ENCODE measurements around the gene SMYD3. TPM values are rescaled to one million over a fixed set of nuclear protein-coding genes. Genes with fewer than 3 reads are reported as not detected.

Gene SMYD3
- total RNA-seq, 1 donor, result 171 TPM

- Histone ChIP-seq H3K4me3 (ENCODE audit: insufficient read depth, low read length) (no peak overlapping the region), H4K20me1 (ENCODE audit: insufficient read depth, low read length) (no peaks in the 10 kb centered on the region), H3K27me3 (ENCODE audit: insufficient read depth, low read length) (no peaks in the 10 kb centered on the region), H3K27ac (ENCODE audit: low read depth, low read length) (no peak overlapping the region), H3K9me3 (ENCODE audit: low read depth, low read length) (no peaks in the 10 kb centered on the region), H3K36me3 (ENCODE audit: insufficient read depth, low read length) (no peaks in the 10 kb centered on the region), H3K4me1 (ENCODE audit: insufficient read depth, low read length) (peaks cover 12% of the 10 kb centered on the region), H2AFZ (ENCODE audit: low read length) (no peak overlapping the region), H3K4me2 (ENCODE audit: insufficient read depth, low read length) (no peak overlapping the region), H3K79me2 (ENCODE audit: insufficient read depth, low read length) (no peaks in the 10 kb centered on the region)
- no peak for TF ChIP-seq CTCF (IDR thresholded peaks at IDR 0.05; ENCODE audit: extremely low read depth, low read depth, low read length)
- DNase-seq (ENCODE audit: insufficient read length, low spot score, missing footprints), result no peak
Measured at GRCh38 chr1:246147524-246148461, 359.3 kb downstream of the SMYD3 start.

- H4K20me1 ChIP-seq (ENCODE audit: insufficient read depth, low read length), result no peaks in the 10 kb centered on the region
- no peak for TF ChIP-seq CTCF (IDR thresholded peaks at IDR 0.05; ENCODE audit: extremely low read depth, low read depth, low read length)
- no peak overlapping the region for H2AFZ ChIP-seq (ENCODE audit: low read length)
- H3K9me3 ChIP-seq (ENCODE audit: low read depth, low read length), result no peaks in the 10 kb centered on the region
- H3K4me1 ChIP-seq (ENCODE audit: insufficient read depth, low read length), result peaks cover 14% of the 10 kb centered on the region
- DNase-seq (ENCODE audit: insufficient read length, low spot score, missing footprints), result no peak
- H3K4me2 ChIP-seq (ENCODE audit: insufficient read depth, low read length), result no peak overlapping the region
- H3K79me2 ChIP-seq (ENCODE audit: insufficient read depth, low read length), result no peaks in the 10 kb centered on the region
- H3K4me3 ChIP-seq (ENCODE audit: insufficient read depth, low read length), result no peak overlapping the region
- H3K36me3 ChIP-seq (ENCODE audit: insufficient read depth, low read length), result no peaks in the 10 kb centered on the region
- no peaks in the 10 kb centered on the region for H3K27me3 ChIP-seq (ENCODE audit: insufficient read depth, low read length)
- no peak overlapping the region for H3K27ac ChIP-seq (ENCODE audit: low read depth, low read length)
Measured at GRCh38 chr1:246146804-246147523, 360.1 kb downstream of the SMYD3 start.

GRCh38 chr1:246145900-246146299 lies 361.2 kb downstream of the SMYD3 start:
- Histone ChIP-seq H3K36me3 (ENCODE audit: insufficient read depth, low read length) (no peaks in the 10 kb centered on the region), H3K4me3 (ENCODE audit: insufficient read depth, low read length) (no peak overlapping the region), H3K4me1 (ENCODE audit: insufficient read depth, low read length) (peaks cover 20% of the 10 kb centered on the region), H3K79me2 (ENCODE audit: insufficient read depth, low read length) (no peaks in the 10 kb centered on the region), H3K27ac (ENCODE audit: low read depth, low read length) (no peak overlapping the region), H4K20me1 (ENCODE audit: insufficient read depth, low read length) (no peaks in the 10 kb centered on the region), H3K9me3 (ENCODE audit: low read depth, low read length) (no peaks in the 10 kb centered on the region), H2AFZ (ENCODE audit: low read length) (no peak overlapping the region), H3K4me2 (ENCODE audit: insufficient read depth, low read length) (no peak overlapping the region), H3K27me3 (ENCODE audit: insufficient read depth, low read length) (no peaks in the 10 kb centered on the region)
- no peak for TF ChIP-seq CTCF (IDR thresholded peaks at IDR 0.05; ENCODE audit: extremely low read depth, low read depth, low read length)
- DNase-seq (ENCODE audit: insufficient read length, low spot score, missing footprints), result no peak

GRCh38 chr1:246144931-246145330 lies 362.1 kb downstream of the SMYD3 start:
- Histone ChIP-seq H4K20me1 (ENCODE audit: insufficient read depth, low read length) (no peaks in the 10 kb centered on the region), H3K27ac (ENCODE audit: low read depth, low read length) (no peak overlapping the region), H3K27me3 (ENCODE audit: insufficient read depth, low read length) (no peaks in the 10 kb centered on the region), H3K9me3 (ENCODE audit: low read depth, low read length) (no peaks in the 10 kb centered on the region), H3K79me2 (ENCODE audit: insufficient read depth, low read length) (no peaks in the 10 kb centered on the region), H2AFZ (ENCODE audit: low read length) (no peak overlapping the region), H3K4me2 (ENCODE audit: insufficient read depth, low read length) (no peak overlapping the region), H3K4me3 (ENCODE audit: insufficient read depth, low read length) (no peak overlapping the region), H3K36me3 (ENCODE audit: insufficient read depth, low read length) (no peaks in the 10 kb centered on the region), H3K4me1 (ENCODE audit: insufficient read depth, low read length) (peaks cover 29% of the 10 kb centered on the region)
- TF ChIP-seq CTCF (IDR thresholded peaks at IDR 0.05; ENCODE audit: extremely low read depth, low read depth, low read length), result no peak
- DNase-seq (ENCODE audit: insufficient read length, low spot score, missing footprints), result no peak
